Upper lobe of left lung (tissue), 4 donors: ENCODE results near the gene KRT24.

Experiments used
- EP300 ChIP-seq, 4 donors: sonication (generic); formaldehyde crosslinking; IDR thresholded peaks; one replicate each; pipeline ENCODE4 v1.5.1; 2017; ENCODE audit warnings: antibody characterized with exemption in 4 of 4, control low read depth in 2 of 4
- POLR2A ChIP-seq, 4 donors: fragments of 450-650 bp; IDR thresholded peaks; one replicate each; pipeline ENCODE4 v1.5.1; 2016 to 2017; ENCODE audit warnings: antibody characterized with exemption in 4 of 4, mild to moderate bottlenecking in 2 of 4
- POLR2AphosphoS5 ChIP-seq, 2 donors: sonication (generic); formaldehyde crosslinking; IDR thresholded peaks; one replicate each; pipeline ENCODE4 v1.5.1; 2017; ENCODE audit warnings: antibody characterized with exemption in 2 of 2
- TF ChIP-seq, protein P1 (sequence below), 6 experiments: fragments of 450-650 bp in 4 of 6; fragments of 200-600 bp in 2 of 6; sonication (generic) in 2 of 6; IDR thresholded peaks; one replicate each; pipeline ENCODE4 v1.5.1; 2016 to 2019; ENCODE audit warnings: antibody characterized with exemption in 6 of 6

- TF ChIP-seq, protein P1, sequence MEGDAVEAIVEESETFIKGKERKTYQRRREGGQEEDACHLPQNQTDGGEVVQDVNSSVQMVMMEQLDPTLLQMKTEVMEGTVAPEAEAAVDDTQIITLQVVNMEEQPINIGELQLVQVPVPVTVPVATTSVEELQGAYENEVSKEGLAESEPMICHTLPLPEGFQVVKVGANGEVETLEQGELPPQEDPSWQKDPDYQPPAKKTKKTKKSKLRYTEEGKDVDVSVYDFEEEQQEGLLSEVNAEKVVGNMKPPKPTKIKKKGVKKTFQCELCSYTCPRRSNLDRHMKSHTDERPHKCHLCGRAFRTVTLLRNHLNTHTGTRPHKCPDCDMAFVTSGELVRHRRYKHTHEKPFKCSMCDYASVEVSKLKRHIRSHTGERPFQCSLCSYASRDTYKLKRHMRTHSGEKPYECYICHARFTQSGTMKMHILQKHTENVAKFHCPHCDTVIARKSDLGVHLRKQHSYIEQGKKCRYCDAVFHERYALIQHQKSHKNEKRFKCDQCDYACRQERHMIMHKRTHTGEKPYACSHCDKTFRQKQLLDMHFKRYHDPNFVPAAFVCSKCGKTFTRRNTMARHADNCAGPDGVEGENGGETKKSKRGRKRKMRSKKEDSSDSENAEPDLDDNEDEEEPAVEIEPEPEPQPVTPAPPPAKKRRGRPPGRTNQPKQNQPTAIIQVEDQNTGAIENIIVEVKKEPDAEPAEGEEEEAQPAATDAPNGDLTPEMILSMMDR (IDR thresholded peaks at IDR 0.05) = no peak
- TF ChIP-seq POLR2AphosphoS5 (IDR thresholded peaks at IDR 0.05) = no peak
- TF ChIP-seq EP300 (IDR thresholded peaks at IDR 0.05) = no peak
- TF ChIP-seq POLR2A (IDR thresholded peaks at IDR 0.05) = no peak
Observed at GRCh38 chr17:40694584-40694983, 9.0 kb downstream of the KRT24 start.
